Activated CD8-positive, alpha-beta T cell treated with anti-CD3 and anti-CD28 coated beads, Interleukin-2, amount 10 ng/mL, durations not matched to agents 7 days and 5 days (primary cell): ENCODE measurements around the gene FLT4. TPM values are rescaled to one million over a fixed set of nuclear protein-coding genes. Genes with fewer than 3 reads are reported as not detected.

Experiments used
- ATAC-seq: fragments of 150-1000 bp; cut with Tn5 transposase; one replicate; pipeline ENCODE4 v1.10.0; 2021; ENCODE audit warnings: moderate library complexity
- CTCF ChIA-PET: fragments of 350-600 bp; sonication (Branson Sonifier 250); formaldehyde crosslinking; loops from one replicate; lab custom pipeline; 2021; ENCODE audit warnings: antibody characterized with exemption; lab: Charles Lee
- POLR2A ChIA-PET: fragments of 350-600 bp; sonication (Branson Sonifier 250); formaldehyde crosslinking; loops from one replicate; lab custom pipeline; 2021; ENCODE audit warnings: antibody characterized with exemption; lab: Charles Lee
- DNase-seq: peaks from one replicate; pipeline ENCODE4 v3.0.0-alpha.2; 2020
- H3K27ac Mint-ChIP-seq: one replicate; pipeline ENCODE4 v1.8.0; 2021; ENCODE audit warnings: mild to moderate bottlenecking, mixed read lengths
- H3K27me3 Mint-ChIP-seq: one replicate; pipeline ENCODE4 v1.8.0; 2021; ENCODE audit warnings: low read depth, mixed read lengths
- H3K36me3 Mint-ChIP-seq: one replicate; pipeline ENCODE4 v1.8.0; 2021; ENCODE audit warnings: low read depth, mixed read lengths
- H3K4me1 Mint-ChIP-seq: one replicate; pipeline ENCODE4 v1.8.0; 2021; ENCODE audit warnings: low read depth, mixed read lengths
- H3K4me3 Mint-ChIP-seq: one replicate; pipeline ENCODE4 v1.8.0; 2021; ENCODE audit warnings: mild to moderate bottlenecking, mixed read lengths
- H3K9me3 Mint-ChIP-seq: one replicate; pipeline ENCODE4 v1.8.0; 2022; ENCODE audit warnings: mixed read lengths; ENCODE audit not compliant: insufficient read depth
- total RNA-seq, 2 experiments: library from RNA; stranded (reverse); gene quantifications; one replicate each; pipeline ENCODE4 v1.2.3, GENCODE V29; 2021

Gene FLT4
- total RNA-seq, 2 experiments from 2014 or later: 0.90 to 1.6 TPM

DNA sequence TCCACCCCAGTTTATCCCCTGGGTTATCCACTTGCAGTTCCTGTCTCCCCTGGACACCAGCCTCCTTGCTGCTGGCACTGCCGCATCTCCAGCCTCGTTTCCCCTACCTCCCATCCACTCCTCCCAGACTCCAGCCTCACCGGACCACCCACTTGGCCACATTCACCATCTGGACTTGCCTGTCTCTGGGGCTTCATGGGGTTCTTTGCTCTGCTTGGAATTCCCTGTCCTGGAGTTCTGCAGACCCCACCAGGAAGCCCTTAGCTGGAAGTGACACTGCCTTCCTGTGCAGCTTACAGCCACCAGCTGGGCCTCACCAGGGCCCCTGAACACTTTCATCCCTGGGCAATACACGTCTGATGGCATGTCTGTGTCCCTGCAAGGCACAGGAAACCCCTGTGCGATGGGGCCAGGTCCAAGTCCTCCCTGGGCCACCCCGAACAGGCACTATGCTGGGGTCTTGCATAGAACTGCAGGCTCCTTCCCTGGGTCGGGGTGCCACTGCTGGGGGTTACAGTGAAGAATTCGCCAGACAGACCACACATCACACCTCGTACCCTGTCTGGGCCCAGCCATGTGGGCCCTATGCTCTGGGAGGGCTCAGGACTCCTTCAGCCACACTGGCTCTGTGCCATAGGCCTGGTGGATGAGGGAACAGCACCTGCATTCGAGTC is 3.0 kb downstream of the FLT4 start:
- ChIA-PET POLR2A (no interaction called here), CTCF (interaction anchor here (0.6 kb wide), 1 partner anchor 154 kb away, joined by 3 read pairs; no protein-coding TSS in a partner anchor)
- no peak overlapping the region for H3K27ac Mint-ChIP-seq
- no peak for ATAC-seq
- DNase-seq: no peak
- H3K27me3 Mint-ChIP-seq: peaks cover 30% of the 10 kb centered on the region
- no peaks in the 10 kb centered on the region for H3K9me3 Mint-ChIP-seq
- no peaks in the 10 kb centered on the region for H3K36me3 Mint-ChIP-seq
- H3K4me1 Mint-ChIP-seq: peaks cover 11% of the 10 kb centered on the region
- no peak overlapping the region for H3K4me3 Mint-ChIP-seq

- ATAC-seq (no peak), DNase-seq (no peak)
- H3K36me3 Mint-ChIP-seq: no peaks in the 10 kb centered on the region
- H3K9me3 Mint-ChIP-seq: no peaks in the 10 kb centered on the region
- POLR2A ChIA-PET: no interaction called here
- H3K4me1 Mint-ChIP-seq: peaks cover 11% of the 10 kb centered on the region
- no peak overlapping the region for H3K27ac Mint-ChIP-seq
- no peak overlapping the region for H3K4me3 Mint-ChIP-seq
- CTCF ChIA-PET: no interaction called here
- peaks cover 25% of the 10 kb centered on the region for H3K27me3 Mint-ChIP-seq
Measured at GRCh38 chr5:180645274-180646204, 3.9 kb downstream of the FLT4 start.

DNA sequence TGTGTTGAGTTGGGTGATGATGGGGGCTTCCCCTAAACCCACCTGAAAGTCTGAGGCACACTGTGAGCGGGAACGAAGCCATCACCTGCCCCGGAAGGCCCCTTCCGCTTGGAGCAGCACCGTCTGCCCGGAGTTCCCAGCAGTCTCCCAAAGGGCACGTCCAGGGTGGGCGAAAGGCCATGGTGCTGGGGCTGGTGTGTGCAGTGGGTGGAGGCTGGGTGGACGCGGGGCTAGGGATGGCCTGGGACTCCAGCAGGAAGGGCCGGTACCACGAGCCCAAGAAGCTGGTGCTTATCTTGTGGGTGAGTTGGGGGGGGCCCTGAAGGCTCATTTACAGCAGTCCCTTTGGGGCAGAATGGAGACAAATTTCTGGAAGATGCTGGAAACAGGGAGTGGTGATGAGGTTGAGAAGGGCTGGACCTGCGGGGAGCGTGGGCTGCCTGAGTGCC is 4.6 kb downstream of the FLT4 start:
- peaks cover 6% of the 10 kb centered on the region for H3K4me1 Mint-ChIP-seq
- POLR2A ChIA-PET: no interaction called here
- H3K27me3 Mint-ChIP-seq: peaks cover 20% of the 10 kb centered on the region
- H3K36me3 Mint-ChIP-seq: no peaks in the 10 kb centered on the region
- no peak overlapping the region for H3K4me3 Mint-ChIP-seq
- ATAC-seq: no peak
- CTCF ChIA-PET: no interaction called here
- DNase-seq: no peak
- no peak overlapping the region for H3K27ac Mint-ChIP-seq
- H3K9me3 Mint-ChIP-seq: no peaks in the 10 kb centered on the region

DNA sequence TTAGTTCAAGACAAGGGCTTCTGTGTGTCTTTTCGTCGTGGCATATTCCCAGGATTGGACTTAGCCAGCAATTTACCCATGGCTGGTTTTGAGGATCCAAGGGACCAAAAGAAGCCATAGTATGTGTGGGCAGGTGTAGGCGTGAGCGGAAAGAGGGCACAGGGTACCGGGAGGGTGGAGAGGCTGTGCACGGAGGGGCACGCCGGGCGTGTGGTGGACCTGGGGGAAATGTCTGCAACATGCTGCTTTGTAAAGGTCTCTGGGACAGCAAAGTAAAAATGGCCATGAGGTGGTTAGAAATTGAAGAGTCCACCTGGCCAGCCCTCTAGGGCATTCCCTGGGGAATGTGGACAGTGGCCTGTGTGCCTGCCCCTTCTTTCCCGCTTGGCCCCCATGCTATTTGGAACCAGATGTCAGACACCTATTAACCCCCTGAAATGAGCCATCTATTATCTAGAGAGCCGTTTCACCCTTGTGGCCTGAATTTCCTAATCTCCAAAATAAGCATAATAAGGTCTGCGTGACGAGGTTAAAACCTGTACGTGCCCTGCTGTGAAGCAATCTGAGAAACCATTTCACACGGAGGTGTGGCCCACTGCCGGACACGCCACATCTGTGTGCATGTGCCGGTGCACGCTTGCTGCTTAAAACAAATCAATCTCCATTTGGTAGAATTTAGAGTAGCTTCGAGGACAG is 5.1 kb downstream of the FLT4 start:
- ChIA-PET CTCF (no interaction called here), POLR2A (no interaction called here)
- no peak for ATAC-seq
- Mint-ChIP-seq H3K4me1 (peaks cover 6% of the 10 kb centered on the region), H3K9me3 (no peaks in the 10 kb centered on the region), H3K36me3 (no peaks in the 10 kb centered on the region), H3K27me3 (peaks cover 18% of the 10 kb centered on the region), H3K27ac (no peak overlapping the region), H3K4me3 (no peak overlapping the region)
- DNase-seq: no peak

- Mint-ChIP-seq H3K9me3 (no peaks in the 10 kb centered on the region), H3K27ac (no peak overlapping the region), H3K27me3 (peaks cover 13% of the 10 kb centered on the region), H3K36me3 (no peaks in the 10 kb centered on the region), H3K4me1 (peaks cover 4% of the 10 kb centered on the region), H3K4me3 (no peak overlapping the region)
- no peak for ATAC-seq
- CTCF ChIA-PET: interaction anchor here (1.0 kb wide), 1 partner anchor 24 kb away, joined by 3 read pairs; no protein-coding TSS in a partner anchor
- POLR2A ChIA-PET: interaction anchor here (0.6 kb wide), 1 partner anchor 37 kb away, joined by 4 read pairs; no protein-coding TSS in a partner anchor
- DNase-seq: no peak
Measured at GRCh38 chr5:180643191-180643851, 6.1 kb downstream of the FLT4 start.

- Mint-ChIP-seq H3K27me3 (peaks cover 8% of the 10 kb centered on the region), H3K27ac (no peak overlapping the region), H3K9me3 (no peaks in the 10 kb centered on the region), H3K36me3 (no peaks in the 10 kb centered on the region), H3K4me3 (no peak overlapping the region), H3K4me1 (peaks cover 2% of the 10 kb centered on the region)
- ATAC-seq (no peak), DNase-seq (no peak)
- CTCF ChIA-PET: interaction anchor here (0.8 to 1.0 kb wide), 2 partner anchors 24 kb away, joined by 3 read pairs; no protein-coding TSS in a partner anchor
- POLR2A ChIA-PET: no interaction called here
Measured at GRCh38 chr5:180642779-180643178, 6.6 kb downstream of the FLT4 start.

DNA sequence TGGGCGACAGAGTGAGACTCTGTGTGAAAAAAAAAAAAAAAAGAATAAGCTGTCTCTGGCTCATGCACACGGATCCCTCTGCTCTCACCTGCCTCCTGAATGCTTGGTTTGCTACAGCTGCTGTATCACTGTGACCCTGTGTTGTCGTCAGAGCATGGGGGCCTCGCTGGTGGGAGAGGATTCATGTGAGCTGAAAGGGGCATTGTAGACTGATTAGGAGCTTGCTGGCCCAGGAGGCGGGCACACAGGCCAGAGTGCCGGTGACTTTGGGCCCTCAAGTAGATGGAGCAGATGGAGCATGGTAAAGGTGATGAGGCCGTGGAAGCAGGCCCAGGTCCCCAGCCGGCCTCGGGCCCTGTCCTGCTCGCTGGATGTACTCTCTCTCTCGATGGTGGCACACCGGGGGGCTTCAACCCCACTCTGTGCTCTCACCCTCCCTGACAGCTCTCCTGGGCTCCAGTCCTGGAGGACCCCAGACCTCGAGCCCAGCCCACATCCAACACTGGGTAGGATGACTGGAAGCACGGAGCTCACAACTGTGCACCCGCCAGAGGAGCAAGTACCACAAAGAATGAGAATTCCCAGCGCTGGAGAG is 7.1 kb downstream of the FLT4 start:
- POLR2A ChIA-PET: interaction anchor here (0.6 kb wide), 1 partner anchor 254 kb away, joined by 3 read pairs; no protein-coding TSS in a partner anchor
- ATAC-seq (no peak), DNase-seq (no peak)
- no peak overlapping the region for H3K27ac Mint-ChIP-seq
- no peak overlapping the region for H3K4me3 Mint-ChIP-seq
- H3K4me1 Mint-ChIP-seq: peaks cover 2% of the 10 kb centered on the region
- H3K9me3 Mint-ChIP-seq: no peaks in the 10 kb centered on the region
- CTCF ChIA-PET: interaction anchor here (0.8 to 1.7 kb wide), 3 partner anchors 23 to 25 kb away, joined by 3 to 4 read pairs (median 3); no protein-coding TSS in a partner anchor
- H3K27me3 Mint-ChIP-seq: peaks cover 5% of the 10 kb centered on the region
- no peaks in the 10 kb centered on the region for H3K36me3 Mint-ChIP-seq

DNA sequence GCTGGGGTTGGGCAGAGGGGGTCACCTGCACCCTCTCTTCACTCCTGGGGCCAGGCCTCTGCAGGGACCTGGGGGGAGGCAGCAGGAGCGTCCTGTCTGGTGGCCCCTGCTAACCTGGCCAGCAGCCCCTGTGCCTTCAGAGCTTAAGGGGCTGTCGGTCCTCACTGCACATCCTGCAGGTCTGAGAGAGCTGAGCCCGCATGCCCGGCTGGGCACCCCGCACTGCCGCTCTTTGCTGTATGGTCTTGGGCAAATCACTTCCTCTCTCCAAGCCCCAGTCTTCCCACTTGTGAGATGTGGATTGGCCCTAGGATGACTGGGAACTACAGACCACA is 7.9 kb downstream of the FLT4 start:
- no peak for DNase-seq
- no peaks in the 10 kb centered on the region for H3K9me3 Mint-ChIP-seq
- no peak overlapping the region for H3K27ac Mint-ChIP-seq
- ChIA-PET CTCF (interaction anchor here (1.7 kb wide), 1 partner anchor 23 kb away, joined by 4 read pairs; no protein-coding TSS in a partner anchor), POLR2A (interaction anchor here (0.6 kb wide), 1 partner anchor 254 kb away, joined by 3 read pairs; no protein-coding TSS in a partner anchor)
- no peaks in the 10 kb centered on the region for H3K36me3 Mint-ChIP-seq
- peaks cover 2% of the 10 kb centered on the region for H3K4me1 Mint-ChIP-seq
- ATAC-seq: no peak
- peaks cover 5% of the 10 kb centered on the region for H3K27me3 Mint-ChIP-seq
- no peak overlapping the region for H3K4me3 Mint-ChIP-seq

- Mint-ChIP-seq H3K4me1 (peaks cover 2% of the 10 kb centered on the region), H3K36me3 (no peaks in the 10 kb centered on the region), H3K27me3 (peaks cover 1% of the 10 kb centered on the region), H3K4me3 (no peak overlapping the region), H3K27ac (no peak overlapping the region), H3K9me3 (no peaks in the 10 kb centered on the region)
- DNase-seq: no peak
- ChIA-PET CTCF (interaction anchor here (1.7 kb wide), 1 partner anchor 22 kb away, joined by 4 read pairs; no protein-coding TSS in a partner anchor), POLR2A (no interaction called here)
- no peak for ATAC-seq
Measured at GRCh38 chr5:180640861-180641565, 8.4 kb downstream of the FLT4 start.

- DNase-seq (no peak), ATAC-seq (no peak)
- ChIA-PET POLR2A (no interaction called here), CTCF (interaction anchor here (1.7 kb wide), 1 partner anchor 22 kb away, joined by 4 read pairs; no protein-coding TSS in a partner anchor)
- no peaks in the 10 kb centered on the region for H3K9me3 Mint-ChIP-seq
- H3K27me3 Mint-ChIP-seq: no peaks in the 10 kb centered on the region
- no peak overlapping the region for H3K4me3 Mint-ChIP-seq
- no peak overlapping the region for H3K27ac Mint-ChIP-seq
- H3K36me3 Mint-ChIP-seq: no peaks in the 10 kb centered on the region
- H3K4me1 Mint-ChIP-seq: peaks cover 2% of the 10 kb centered on the region
Measured at GRCh38 chr5:180640611-180640860, 8.9 kb downstream of the FLT4 start.
